ENCODE results near the gene FAM180B.
A peak's percentile ranks its signal among the peaks of the same experiment; 100 is the strongest.
"Not testable (repeated sequence)": the region's sequence is repeated elsewhere in the genome, so short reads cannot be mapped to it uniquely, and the experiment has no call there.

Gene FAM180B

GRCh38 chr11:47586098-47586855, at the start of gene FAM180B:
Gene FAM180B (plus strand): TSS chr11:47586678. CDS start chr11:47586769, 91 bp downstream.
- no peak for DNase-seq (ENCODE audit: low read depth in 3 of 3, low spot score in 1 of 3)

- DNase-seq (ENCODE audit: low read depth in 3 of 3, low spot score in 1 of 3) = no peak
Observed at GRCh38 chr11:47536915-47537314, 49.6 kb upstream of the FAM180B start.

GRCh38 chr11:47538741-47539565, 47.5 kb upstream of the FAM180B start:
- no peak for DNase-seq (ENCODE audit: low read depth in 3 of 3, low spot score in 1 of 3)

- no peak for DNase-seq (ENCODE audit: low read depth in 3 of 3, low spot score in 1 of 3)
Observed at GRCh38 chr11:47539681-47540039, 46.8 kb upstream of the FAM180B start.

- DNase-seq (ENCODE audit: low read depth in 3 of 3, low spot score in 1 of 3) = no peak
Observed at GRCh38 chr11:47541070-47541469, 45.4 kb upstream of the FAM180B start.

GRCh38 chr11:47545298-47545697, 41.2 kb upstream of the FAM180B start:
- no peak for DNase-seq (ENCODE audit: low read depth in 3 of 3, low spot score in 1 of 3)

- not testable (repeated sequence) for DNase-seq (ENCODE audit: low read depth in 3 of 3, low spot score in 1 of 3)
Observed at GRCh38 chr11:47546274-47546673, 40.2 kb upstream of the FAM180B start.

- no peak for DNase-seq (ENCODE audit: low read depth in 3 of 3, low spot score in 1 of 3)
Observed at GRCh38 chr11:47550288-47551047, 36.0 kb upstream of the FAM180B start.

GRCh38 chr11:47551086-47551485, 35.4 kb upstream of the FAM180B start:
- DNase-seq (ENCODE audit: low read depth in 3 of 3, low spot score in 1 of 3) = no peak

GRCh38 chr11:47552056-47552565, 34.4 kb upstream of the FAM180B start:
- DNase-seq (ENCODE audit: low read depth in 3 of 3, low spot score in 1 of 3) = no peak

GRCh38 chr11:47552566-47553405, 33.7 kb upstream of the FAM180B start, which contains the start of gene CELF1:
Gene CELF1 (minus strand): TSS chr11:47553132. CDS start chr11:47499523, 53,609 bp downstream.
- peak; percentile 76 to 83 (median 80) for DNase-seq (ENCODE audit: low read depth in 3 of 3, low spot score in 1 of 3)

GRCh38 chr11:47553406-47553743, 33.1 kb upstream of the FAM180B start:
- DNase-seq (ENCODE audit: low read depth in 3 of 3, low spot score in 1 of 3) = no peak

- DNase-seq (ENCODE audit: low read depth in 3 of 3, low spot score in 1 of 3) = not testable (repeated sequence)
Observed at GRCh38 chr11:47557004-47557403, 29.5 kb upstream of the FAM180B start.

- DNase-seq (ENCODE audit: low read depth in 3 of 3, low spot score in 1 of 3) = no peak
Observed at GRCh38 chr11:47558695-47559094, 27.8 kb upstream of the FAM180B start.

- DNase-seq (ENCODE audit: low read depth in 3 of 3, low spot score in 1 of 3) = no peak
Observed at GRCh38 chr11:47560426-47560825, 26.1 kb upstream of the FAM180B start.

- DNase-seq (ENCODE audit: low read depth in 3 of 3, low spot score in 1 of 3) = not testable (repeated sequence)
Observed at GRCh38 chr11:47562393-47562792, 24.1 kb upstream of the FAM180B start.

GRCh38 chr11:47564366-47564765, 22.1 kb upstream of the FAM180B start:
- not testable (repeated sequence) for DNase-seq (ENCODE audit: low read depth in 3 of 3, low spot score in 1 of 3)

GRCh38 chr11:47564933-47565339, 21.5 kb upstream of the FAM180B start:
- no peak for DNase-seq (ENCODE audit: low read depth in 3 of 3, low spot score in 1 of 3)

GRCh38 chr11:47565340-47566148, 20.9 kb upstream of the FAM180B start, which contains the start of gene PTPMT1:
Gene PTPMT1 (plus strand): TSS chr11:47565599. CDS start chr11:47565623, 24 bp downstream.
- peak in 2 of 3 donors; percentile 30 to 48 for DNase-seq (ENCODE audit: low read depth in 3 of 3, low spot score in 1 of 3)

Measured in stimulated activated CD4-positive, alpha-beta T cell treated with anti-CD3 and anti-CD28 coated beads, TNF-alpha, amount 100 ng/mL, for 1 hour (primary cell).